GM12878 (cell line): Measurements from ENCODE around the gene RPL10. TPM values are rescaled to one million over a fixed set of nuclear protein-coding genes. Genes with fewer than 3 reads are reported as not detected.
A peak's percentile ranks its signal among the peaks of the same experiment; 100 is the strongest.

Source experiments
- ATAC-seq: fragments of 200-7000 bp; cut with Tn5 transposase; 3 replicates; pipeline ENCODE4 v1.9.1; 2020; ENCODE audit warnings: mild to moderate bottlenecking, moderate library complexity
- BruUV-seq: library from RNA; stranded (reverse); fragments of 400-500 nt; replicated peaks from 2 replicates; lab custom pipeline; 2021; lab: Mats Ljungman, UMichigan
- CTCF ChIA-PET: fragments of 300-600 bp; sonication (Branson Sonifier 250); formaldehyde crosslinking; extraction: SDS; loops from one replicate; lab custom pipeline; 2021; ENCODE audit warnings: inconsistent platforms; lab: Yijun Ruan, JAX
- POLR2A ChIA-PET: fragments of 350-600 bp; formaldehyde crosslinking; extraction: SDS; loops from one replicate; lab custom pipeline; 2021; ENCODE audit warnings: inconsistent platforms; lab: Charles Lee
- RAD21 ChIA-PET: fragments of 300-600 bp; sonication (Branson Sonifier 250); formaldehyde crosslinking; loops from one replicate; lab custom pipeline; 2023; ENCODE audit warnings: antibody characterized with exemption; ENCODE audit not compliant: unreplicated experiment; lab: Charles Lee
- SMC1A ChIA-PET: fragments of 300-600 bp; sonication (Branson Sonifier 250); formaldehyde crosslinking; loops from one replicate; lab custom pipeline; 2023; ENCODE audit not compliant: unreplicated experiment, uncharacterized antibody; lab: Charles Lee
- DNase-seq: peaks from one replicate; pipeline ENCODE4 v3.0.0-alpha.2; 2011; ENCODE audit warnings: low read depth, low spot score
- FAIRE-seq: peaks from 3 replicates; lab custom pipeline; 2011; peaks lifted over from hg19 to GRCh38; lab: Jason Lieb, UNC
- H2AFZ ChIP-seq: 2 replicates; pipeline ENCODE4 v1.6.0; 2011; ENCODE audit warnings: low read depth, low read length, control low read depth; ENCODE audit not compliant: control insufficient read depth
- H3K27ac ChIP-seq: 2 replicates; pipeline ENCODE4 v1.5.1; 2011; ENCODE audit warnings: control low read depth; ENCODE audit not compliant: control insufficient read depth, insufficient read depth
- H3K27me3 ChIP-seq, 2 experiments: replicated peaks in 1 of 2; 2 replicates each; pipeline versions ENCODE4 v1.6.0 to v1.6.1; 2011; ENCODE audit warnings: low read length in 1 of 2; ENCODE audit not compliant: control insufficient read depth in 2 of 2, insufficient read depth in 2 of 2
- H3K36me3 ChIP-seq, 2 experiments: 2 replicates each; pipeline ENCODE4 v1.5.1; 2011; ENCODE audit warnings: low read length in 1 of 2; ENCODE audit not compliant: control insufficient read depth in 2 of 2, insufficient read depth in 2 of 2
- H3K4me1 ChIP-seq: 2 replicates; pipeline ENCODE4 v1.6.1; 2011; ENCODE audit warnings: mild to moderate bottlenecking, low read length, moderate library complexity, mixed read lengths; ENCODE audit not compliant: control insufficient read depth, insufficient read depth
- H3K4me2 ChIP-seq: 2 replicates; pipeline ENCODE4 v1.6.0; 2011; ENCODE audit warnings: control low read depth; ENCODE audit not compliant: control insufficient read depth, insufficient read depth
- H3K4me3 ChIP-seq: fragments of 200-600 bp; sonication (generic); 2 replicates; pipeline ENCODE4 v1.5.1; 2016
- H3K79me2 ChIP-seq: 2 replicates; pipeline ENCODE4 v1.6.0; 2011; ENCODE audit warnings: low read length; ENCODE audit not compliant: control insufficient read depth, insufficient read depth
- H3K9ac ChIP-seq: 2 replicates; pipeline ENCODE4 v1.8.0; 2011; ENCODE audit warnings: low read length, control low read depth, mixed read lengths; ENCODE audit not compliant: control insufficient read depth, insufficient read depth
- H3K9me3 ChIP-seq: replicated peaks from 3 replicates; pipeline ENCODE4 v1.5.1; 2011; ENCODE audit warnings: mild to moderate bottlenecking, low read length; ENCODE audit not compliant: control insufficient read depth, insufficient read depth
- H4K20me1 ChIP-seq: 2 replicates; pipeline ENCODE4 v1.6.0; 2011; ENCODE audit not compliant: control insufficient read depth, insufficient read depth
- CHD2 ChIP-seq: IDR thresholded peaks from 2 replicates; pipeline ENCODE4 v1.6.1; 2011; ENCODE audit warnings: low read depth, low read length, improper control_type of control experiment, borderline replicate concordance
- FOXK2 ChIP-seq: fragments of 450-650 bp; IDR thresholded peaks from 2 replicates; pipeline ENCODE4 v1.6.1; 2017; ENCODE audit warnings: mild to moderate bottlenecking, moderate library complexity
- HDAC6 ChIP-seq: fragments of 200-600 bp; sonication (generic); IDR thresholded peaks from one replicate; pipeline ENCODE4 v1.8.0; 2017; ENCODE audit warnings: antibody characterized with exemption; ENCODE audit not compliant: unreplicated experiment
- LARP7 ChIP-seq: fragments of 450-650 bp; IDR thresholded peaks from 2 replicates; pipeline ENCODE4 v1.6.1; 2017; ENCODE audit warnings: mild to moderate bottlenecking
- MYB ChIP-seq: fragments of 150-350 bp; IDR thresholded peaks from 2 replicates; pipeline ENCODE4 v1.6.1; 2014; ENCODE audit warnings: mild to moderate bottlenecking, low read depth, low read length, borderline replicate concordance
- NFYB ChIP-seq: IDR thresholded peaks from 2 replicates; pipeline ENCODE4 v1.6.1; 2011; ENCODE audit warnings: low read depth, mild to moderate bottlenecking, low read length, improper control_type of control experiment, moderate library complexity; ENCODE audit not compliant: insufficient read depth
- NKRF ChIP-seq: fragments of 450-650 bp; conservative IDR thresholded peaks from 2 replicates; pipeline ENCODE4 v1.6.1; 2017; ENCODE audit warnings: mild to moderate bottlenecking, moderate library complexity
- POLR2A ChIP-seq: IDR thresholded peaks from 2 replicates; pipeline ENCODE4 v1.6.1; 2011; ENCODE audit warnings: low read depth, mild to moderate bottlenecking, low read length
- RB1 ChIP-seq: fragments of 450-650 bp; formaldehyde crosslinking; IDR thresholded peaks from 2 replicates; pipeline ENCODE4 v1.6.1; 2017; ENCODE audit warnings: mild to moderate bottlenecking, borderline replicate concordance
- RCOR1 ChIP-seq: conservative IDR thresholded peaks from 2 replicates; pipeline ENCODE4 v1.6.1; 2012; ENCODE audit warnings: low read depth, low read length, improper control_type of control experiment
- RFX5 ChIP-seq: IDR thresholded peaks from 2 replicates; pipeline ENCODE4 v1.6.1; 2011; ENCODE audit warnings: low read depth, low read length, improper control_type of control experiment
- SMAD1 ChIP-seq: fragments of 450-650 bp; IDR thresholded peaks from 2 replicates; pipeline ENCODE4 v1.6.1; 2018; ENCODE audit warnings: mild to moderate bottlenecking, low read depth; ENCODE audit not compliant: partially characterized antibody
- SPI1 ChIP-seq: IDR thresholded peaks from 2 replicates; pipeline ENCODE4 v1.6.1; 2011; ENCODE audit warnings: low read depth, mild to moderate bottlenecking, low read length, moderate library complexity, borderline replicate concordance; ENCODE audit not compliant: insufficient read depth
- TAF1 ChIP-seq: IDR thresholded peaks from 2 replicates; pipeline ENCODE4 v1.6.1; 2011; ENCODE audit warnings: mild to moderate bottlenecking, low read depth, low read length, borderline replicate concordance
- TARDBP ChIP-seq: IDR thresholded peaks from 2 replicates; pipeline ENCODE4 v1.6.1; 2016; ENCODE audit warnings: borderline replicate concordance
- TCF3 ChIP-seq: IDR thresholded peaks from 2 replicates; pipeline ENCODE4 v1.6.1; 2012; ENCODE audit warnings: low read depth, mild to moderate bottlenecking, low read length, borderline replicate concordance; ENCODE audit not compliant: insufficient read depth
- YBX1 ChIP-seq: fragments of 450-650 bp; IDR thresholded peaks from 2 replicates; pipeline ENCODE4 v1.6.1; 2016; ENCODE audit warnings: antibody characterized with exemption
- ZNF687 ChIP-seq: fragments of 450-650 bp; IDR thresholded peaks from 2 replicates; pipeline ENCODE4 v1.6.1; 2017; ENCODE audit warnings: mild to moderate bottlenecking, moderate library complexity
- WGBS: methylation state at CpG from one replicate; pipeline ENCODE4 v1.1.6; 2016; ENCODE audit warnings: low lambda C conversion rate; ENCODE audit not compliant: insufficient replicate concordance, insufficient coverage; ENCODE audit errors: missing lambda C conversion rate; 5-methylcytosine and 5-hydroxymethylcytosine counted together
- in situ Hi-C: fragments of 300-500 bp; cut with MboI; formaldehyde crosslinking; loops from 9 replicates; pipeline ENCODE4 v1.14.3; 2018; ENCODE audit warnings: mixed read lengths
- intact Hi-C: fragments of 100-400 bp; cut with micrococcal nuclease; formaldehyde crosslinking; loops from one replicate; pipeline ENCODE4 v1.14.2; 2022; ENCODE audit not compliant: unreplicated experiment
- polyA plus RNA-seq, 11 experiments: library from polyadenylated mRNA; depleted of rRNA in 4 of 11; unstranded in 6 of 11; stranded (reverse) in 5 of 11; fragments of >200 nt; fragmentation: Nextera tagmentation in 4 of 11; fragmentation: Illumina TruSeq in 1 of 11; extraction: Ambion mirVana in 4 of 11; extraction: Trizol in 1 of 11; gene quantifications; 1 replicate in 1 of 11; 2 replicates in 10 of 11; pipeline versions ENCODE4 v1.2.1 to v1.2.3, GENCODE V29; 2011 to 2016; ENCODE audit warnings: inconsistent platforms in 2 of 11, missing spikeins in 2 of 11, low read depth in 1 of 11
- total RNA-seq, 4 experiments: library from RNA; depleted of rRNA in 3 of 4; stranded (reverse); fragments of >200 nt in 3 of 4; fragmentation: Illumina TruSeq in 1 of 4; extraction: Trizol in 1 of 4; gene quantifications; 2 replicates each; pipeline versions ENCODE4 v1.2.1 to v1.2.3, GENCODE V29; 2013 to 2021

The RPL10 gene
- total and polyA plus RNA-seq, 10 of the 15 experiments (the other 5 are each of a cell fraction or from before 2014, with no cell fraction given) = 1,938 to 7,222 (median 4,494) TPM

GRCh38 chrX:154371017-154371788 is 27.0 kb upstream of the RPL10 start:
- H4K20me1 ChIP-seq = no peaks in the 10 kb centered on the region
- POLR2A ChIA-PET = interaction anchor here (0.6 to 1.0 kb wide), 4 partner anchors 8 to 59 kb away, joined by 3 read pairs; partner anchors contain the start of gene EMD
- peaks cover 35% of the 10 kb centered on the region for H3K79me2 ChIP-seq
- RAD21 ChIA-PET = interaction anchor here (0.6 to 1.0 kb wide), 3 partner anchors 53 to 391 kb away, joined by 3 to 4 read pairs (median 4); partner anchors contain the start of gene DKC1
- in situ Hi-C loops = loop anchor here (5.0 kb wide), 1 partner anchor 439 kb away; no protein-coding TSS in a partner anchor
- FAIRE-seq = no peak
- CTCF ChIA-PET = no interaction called here
- peak overlapping the region; percentile 39 for H2AFZ ChIP-seq
- peaks cover 11% of the 10 kb centered on the region for H3K4me1 ChIP-seq
- peaks cover 0 to 12% of the 10 kb centered on the region in 2 experiments; a peak in 2 of 4 replicates for H3K36me3 ChIP-seq
- peak overlapping the region; percentile 73; the same call in 1 of the 2 replicates for H3K9ac ChIP-seq
- peak overlapping the region; percentile 74; the same call in 1 of the 2 replicates for H3K4me2 ChIP-seq
- no peaks in the 10 kb centered on the region; the same call in 2 of the 3 replicates for H3K9me3 ChIP-seq
- intact Hi-C loops = loop anchor here (5.0 to 10.0 kb wide), 2 partner anchors 54 to 444 kb away; partner anchors contain the start of genes ARHGAP4 and ATP6AP1
- H3K4me3 ChIP-seq = peak overlapping the region; percentile 88
- ATAC-seq = peak; percentile 66
- DNase-seq = peak; percentile 53
- SMC1A ChIA-PET = no interaction called here
- BruUV-seq = no TSS peak
- no peaks in the 10 kb centered on the region for H3K27me3 ChIP-seq
- WGBS = 31% methylated on average over 53 of the region's 77 CpGs
- peak overlapping the region; percentile 58 for H3K27ac ChIP-seq
- TF ChIP-seq MYB = no peak
- peak; percentile 53; the same call in 1 of the 2 replicates for TF ChIP-seq NKRF
- TF ChIP-seq TAF1 = peak; percentile 71; the same call in 1 of the 2 replicates
- no peak for TF ChIP-seq FOXK2
- TF ChIP-seq RFX5 = no peak
- TF ChIP-seq NFYB = no peak
- TF ChIP-seq RB1 = 0 out of 2 replicates have a peak, but pooled peaks have one; percentile 21
- TF ChIP-seq SMAD1 = no peak
- peak; percentile 67 for TF ChIP-seq HDAC6
- TF ChIP-seq YBX1 = no peak
- TF ChIP-seq RCOR1 = no peak
- peak; percentile 74; the same call in 1 of the 2 replicates for TF ChIP-seq TCF3
- TF ChIP-seq ZNF687 = 0 out of 2 replicates have a peak, but pooled peaks have one; percentile 36
- TF ChIP-seq TARDBP = no peak
- TF ChIP-seq SPI1 = no peak
- peak; percentile 43; the same call in 1 of the 2 replicates for TF ChIP-seq LARP7
- peak; percentile 34; the same call in 1 of the 2 replicates for TF ChIP-seq CHD2
- peak; percentile 99 for TF ChIP-seq POLR2A
